Measurements from ENCODE around the gene ZWINT.

ZWINT gene, protein sequence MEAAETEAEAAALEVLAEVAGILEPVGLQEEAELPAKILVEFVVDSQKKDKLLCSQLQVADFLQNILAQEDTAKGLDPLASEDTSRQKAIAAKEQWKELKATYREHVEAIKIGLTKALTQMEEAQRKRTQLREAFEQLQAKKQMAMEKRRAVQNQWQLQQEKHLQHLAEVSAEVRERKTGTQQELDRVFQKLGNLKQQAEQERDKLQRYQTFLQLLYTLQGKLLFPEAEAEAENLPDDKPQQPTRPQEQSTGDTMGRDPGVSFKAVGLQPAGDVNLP

DNA sequence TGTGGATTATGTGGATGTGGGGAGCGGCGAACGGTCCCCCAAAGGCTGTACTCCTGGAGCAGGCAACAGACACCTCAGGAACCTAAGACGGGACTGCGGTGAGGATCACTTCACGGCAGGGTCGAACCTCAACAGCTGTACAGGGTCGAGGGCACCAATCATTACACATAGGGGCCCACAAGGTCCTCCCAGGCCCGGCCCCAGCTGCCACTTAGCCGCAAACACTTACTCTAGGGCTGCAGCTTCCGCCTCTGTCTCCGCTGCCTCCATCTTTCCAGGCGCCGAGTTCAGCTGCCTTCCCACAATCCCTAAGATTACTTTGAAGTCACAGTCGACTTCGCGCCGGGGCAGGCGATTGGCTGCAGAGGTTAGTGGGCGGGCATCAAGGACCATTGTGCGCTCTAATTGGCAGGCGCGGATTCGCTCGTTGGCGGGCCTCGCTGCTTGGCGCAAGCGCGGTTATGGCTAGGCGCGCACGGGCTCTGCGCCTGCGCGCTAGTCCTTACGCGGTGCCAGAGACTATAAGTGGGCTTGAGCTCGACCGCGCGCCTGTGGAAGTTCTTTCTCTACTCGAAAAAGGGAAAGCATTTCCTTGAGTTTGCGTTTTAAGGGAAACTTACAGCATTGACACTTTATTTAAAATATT is at the start of gene ZWINT:
Gene ZWINT, minus strand, starts transcription at position 293 of the 646 bp plus-strand sequence. Its CDS starts 23 bp downstream, at position 270.
- DNase-seq (ENCODE audit: low read depth in 2 of 2, low spot score in 1 of 2): peak; percentile 80 to 81

DNA sequence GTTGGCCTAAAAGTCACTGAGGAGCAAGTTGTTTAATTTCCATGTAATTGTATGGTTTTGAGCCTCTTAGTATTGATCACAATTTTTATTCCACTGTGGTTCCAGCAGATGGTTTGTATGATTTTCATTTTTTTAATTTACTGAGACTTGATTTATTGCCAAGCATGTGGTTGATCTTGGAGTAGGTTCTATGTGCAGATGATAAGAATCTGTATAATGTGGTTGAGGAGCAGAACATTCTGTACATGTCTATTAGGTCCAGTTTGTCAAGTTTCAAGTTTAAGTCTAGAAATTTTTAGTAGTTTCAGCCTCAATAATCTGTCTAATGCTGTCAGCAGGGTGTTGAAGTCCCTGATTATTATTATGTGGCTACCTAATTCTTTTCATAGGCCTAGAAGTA is 22.7 kb upstream of the ZWINT start:
- no peak for DNase-seq (ENCODE audit: low read depth in 2 of 2, low spot score in 1 of 2)

DNA sequence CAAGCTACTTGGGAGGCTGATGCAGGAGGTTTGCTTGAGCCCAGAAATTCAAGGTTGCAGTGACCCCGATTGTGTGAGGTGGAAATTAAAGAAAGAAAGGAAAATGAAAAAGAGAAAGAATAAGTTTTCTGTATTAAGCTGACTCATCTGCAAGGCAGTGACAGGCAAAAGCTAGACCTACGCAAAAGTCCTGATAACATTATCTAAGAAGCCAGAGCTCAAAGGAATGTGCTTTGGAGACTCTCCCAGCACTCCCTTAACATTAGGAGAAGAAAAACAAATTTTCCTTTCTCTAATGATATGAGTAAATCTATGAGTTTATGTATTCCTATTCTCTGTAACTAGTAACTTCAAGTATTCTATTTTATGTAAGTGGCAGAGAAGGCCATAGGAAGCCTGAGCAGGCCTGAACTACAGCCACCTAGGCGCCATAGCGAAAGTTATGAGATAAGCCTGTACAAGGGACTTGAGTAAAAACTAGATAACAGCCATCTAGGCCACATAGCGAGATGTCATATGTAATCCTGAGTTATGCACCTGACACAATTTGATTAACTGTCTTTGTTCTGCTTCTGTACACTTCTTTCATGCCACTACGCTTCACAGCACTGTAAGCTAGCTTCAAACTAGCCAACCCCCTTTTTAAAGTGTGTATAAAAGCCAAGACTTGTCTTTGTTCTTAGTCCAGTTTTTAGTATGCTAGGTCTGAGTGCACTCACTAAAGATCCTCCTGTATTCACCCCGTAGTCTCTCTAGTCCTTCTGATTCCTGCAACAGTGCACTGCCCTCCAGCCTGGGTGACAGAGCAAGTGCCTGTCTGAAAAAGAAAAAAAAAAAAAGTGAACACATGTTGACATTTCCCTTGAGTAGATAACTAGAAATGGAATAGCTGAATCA is 9.4 kb upstream of the ZWINT start:
- DNase-seq (ENCODE audit: low read depth in 2 of 2, low spot score in 1 of 2): no peak

DNA sequence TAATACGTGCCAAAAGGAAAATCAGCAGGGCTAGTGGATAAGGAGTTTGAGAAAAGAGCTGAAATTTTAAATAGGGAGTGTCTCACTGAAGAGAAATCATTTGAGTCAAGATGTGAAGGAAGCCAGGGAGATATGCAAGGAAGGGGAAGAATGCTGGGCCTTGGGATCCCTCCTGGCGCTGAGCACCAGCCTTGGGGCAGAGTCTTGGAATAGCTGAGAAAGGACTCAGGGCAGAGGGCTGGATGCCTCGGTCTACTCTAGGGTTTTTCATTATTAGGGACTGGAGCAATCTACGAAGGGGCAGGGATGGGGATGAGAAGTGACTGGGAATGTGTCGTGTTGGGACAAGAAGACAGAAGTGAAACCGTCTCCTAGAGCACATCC is 484 bp downstream of the ZWINT start:
- DNase-seq (ENCODE audit: low read depth in 2 of 2, low spot score in 1 of 2): no peak

DNA sequence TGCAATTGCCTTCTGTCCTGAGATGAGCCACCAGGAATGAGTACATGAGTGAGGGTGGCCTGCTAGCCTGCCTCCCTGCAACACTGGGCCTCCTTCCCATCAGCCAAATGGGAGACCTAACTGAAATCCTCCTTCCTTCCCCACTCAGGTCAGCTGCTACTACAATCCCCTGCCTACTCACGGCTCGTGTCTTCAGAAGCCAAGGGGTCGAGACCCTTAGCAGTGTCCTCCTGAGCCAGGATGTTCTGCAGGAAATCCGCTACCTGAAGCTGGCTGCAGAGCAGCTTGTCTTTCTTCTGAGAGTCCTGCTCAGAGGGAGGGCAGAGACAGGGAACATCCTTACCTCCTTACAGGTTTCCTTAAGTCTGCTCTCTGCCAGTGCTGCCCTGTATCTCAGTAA is 1.2 kb downstream of the ZWINT start:
- no peak for DNase-seq (ENCODE audit: low read depth in 2 of 2, low spot score in 1 of 2)

DNA sequence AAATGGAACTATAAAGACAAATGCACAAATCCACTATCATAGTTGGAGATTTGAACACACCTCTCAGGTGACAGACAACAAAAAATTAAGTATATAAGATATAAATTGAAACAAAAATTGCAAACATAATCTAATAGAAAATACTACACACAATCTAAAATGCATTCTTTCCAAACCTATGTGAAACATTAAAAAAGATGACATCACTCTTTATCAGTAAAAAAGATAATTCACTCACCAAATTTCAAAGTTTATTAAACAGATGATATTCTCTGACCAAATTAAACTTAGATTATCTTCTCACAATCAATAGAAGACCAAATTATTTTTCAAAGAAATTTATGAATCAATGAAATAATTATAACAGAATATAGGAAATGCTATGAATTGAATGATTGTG is 4.0 kb downstream of the ZWINT start:
- no peak for DNase-seq (ENCODE audit: low read depth in 2 of 2, low spot score in 1 of 2)

DNA sequence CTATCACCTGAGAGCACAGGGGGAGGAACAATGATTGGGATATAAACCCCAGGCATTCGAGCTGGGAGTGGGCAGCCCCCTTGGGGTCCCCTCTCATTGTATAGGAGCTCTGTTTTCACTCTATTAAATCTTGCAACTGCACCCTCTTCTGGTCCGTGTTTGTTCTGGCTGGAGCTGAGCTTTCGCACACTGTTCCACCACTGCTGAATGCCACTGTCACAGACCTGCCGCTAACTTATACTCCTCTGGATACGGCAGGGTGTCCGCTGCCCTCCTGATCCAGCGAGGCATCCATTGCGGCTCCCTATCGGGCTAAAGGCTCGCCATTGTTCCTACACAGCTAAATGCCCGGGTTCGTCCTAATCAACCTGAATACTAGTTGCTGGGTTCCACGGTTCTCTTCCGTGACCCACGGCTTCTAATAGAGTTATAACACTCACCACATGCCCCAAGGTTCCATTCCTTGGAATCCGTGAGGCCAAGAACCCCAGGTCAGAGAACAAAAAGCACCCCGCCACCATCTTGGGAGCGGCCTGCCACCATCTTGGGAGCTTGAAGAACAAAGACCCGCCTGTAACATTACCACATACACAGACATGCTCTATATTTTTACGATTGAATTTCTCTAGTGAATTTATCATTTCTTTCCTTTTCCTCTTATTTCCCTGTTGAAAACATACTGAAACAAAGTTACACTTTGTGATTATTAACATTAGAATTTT is 9.0 kb downstream of the ZWINT start:
- DNase-seq (ENCODE audit: low read depth in 2 of 2, low spot score in 1 of 2): no peak

DNA sequence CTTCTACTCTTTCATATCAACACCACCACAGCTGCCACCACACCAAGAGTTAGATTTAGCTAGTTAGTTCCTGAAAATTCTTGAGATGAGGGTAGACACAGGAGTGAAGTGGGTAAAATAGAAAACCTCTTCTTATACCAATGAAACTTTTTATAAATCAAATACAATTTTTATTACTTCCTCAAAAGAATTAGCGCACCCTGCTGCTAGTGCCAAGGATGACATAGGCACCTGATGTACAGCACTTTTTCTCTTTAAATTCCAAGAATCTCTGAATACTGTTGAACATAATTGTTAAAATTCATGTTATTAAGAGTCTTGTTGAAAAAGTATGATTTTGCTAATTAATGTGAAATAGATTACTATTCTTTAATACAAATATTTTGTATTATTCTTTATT is 11.4 kb downstream of the ZWINT start:
- DNase-seq (ENCODE audit: low read depth in 2 of 2, low spot score in 1 of 2): no peak

DNA sequence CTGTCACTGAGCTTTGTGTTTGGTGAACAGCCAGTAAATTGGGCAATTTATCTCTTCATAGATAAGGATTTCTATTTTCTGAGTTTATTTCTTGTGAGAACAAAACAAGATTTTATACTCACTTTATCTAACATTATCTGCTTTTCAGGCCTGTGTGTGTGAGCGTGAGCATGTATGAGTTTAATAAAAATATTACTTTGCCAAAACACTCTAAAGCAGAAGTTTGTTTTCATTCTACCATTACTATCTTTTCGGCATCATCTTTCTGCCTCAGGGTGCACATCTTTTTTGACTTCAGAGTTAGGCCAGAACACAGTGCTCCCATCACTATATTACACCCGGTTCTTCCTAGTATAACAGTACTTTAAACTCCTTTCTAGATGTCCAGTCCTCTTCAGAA is 13.0 kb downstream of the ZWINT start:
- no peak for DNase-seq (ENCODE audit: low read depth in 2 of 2, low spot score in 1 of 2)

DNA sequence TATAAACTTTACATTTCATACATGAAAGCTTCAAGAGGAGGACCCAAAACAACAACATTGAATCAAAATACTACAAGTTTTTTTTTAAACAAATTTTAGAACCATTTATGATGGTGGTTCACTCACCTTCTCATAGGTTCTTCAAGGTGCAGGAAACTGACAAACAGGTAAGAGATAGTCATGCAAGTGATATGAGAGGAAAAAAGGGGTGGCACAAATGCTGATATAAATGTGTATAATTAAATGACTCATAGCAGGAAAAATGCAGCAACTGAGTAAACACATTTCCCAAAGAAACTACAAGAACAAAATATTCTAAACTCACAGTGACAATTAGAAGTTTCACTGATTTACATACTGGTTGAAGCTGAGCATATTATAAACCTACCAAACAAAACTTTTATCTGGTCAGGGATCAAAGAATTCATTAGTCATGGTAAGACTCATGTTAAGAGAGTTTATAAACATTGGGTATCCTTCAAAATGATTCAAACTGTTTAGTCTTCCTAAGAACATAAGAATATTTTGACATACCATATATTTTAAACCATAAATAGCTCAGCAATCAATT is 14.1 kb downstream of the ZWINT start:
- DNase-seq (ENCODE audit: low read depth in 2 of 2, low spot score in 1 of 2): no peak

DNA sequence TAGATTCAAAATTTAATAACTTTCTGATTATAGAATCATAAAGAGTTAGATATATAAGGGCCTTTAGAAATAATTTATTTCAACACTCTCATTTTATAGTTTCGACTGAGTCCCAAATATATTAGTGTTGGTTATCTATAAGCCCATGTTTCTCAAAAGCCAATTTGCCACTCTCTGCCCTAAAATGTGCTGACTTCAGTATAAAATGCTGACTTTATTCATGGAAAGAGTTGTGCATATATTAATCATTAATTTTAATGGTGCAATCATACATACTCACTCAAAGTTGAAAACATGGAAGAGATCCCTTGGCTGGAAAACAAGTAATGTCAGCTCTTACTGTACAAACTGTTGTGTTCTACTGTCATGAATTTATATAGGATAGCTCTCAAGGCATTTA is 19.4 kb downstream of the ZWINT start:
- DNase-seq (ENCODE audit: low read depth in 2 of 2, low spot score in 1 of 2): no peak

DNA sequence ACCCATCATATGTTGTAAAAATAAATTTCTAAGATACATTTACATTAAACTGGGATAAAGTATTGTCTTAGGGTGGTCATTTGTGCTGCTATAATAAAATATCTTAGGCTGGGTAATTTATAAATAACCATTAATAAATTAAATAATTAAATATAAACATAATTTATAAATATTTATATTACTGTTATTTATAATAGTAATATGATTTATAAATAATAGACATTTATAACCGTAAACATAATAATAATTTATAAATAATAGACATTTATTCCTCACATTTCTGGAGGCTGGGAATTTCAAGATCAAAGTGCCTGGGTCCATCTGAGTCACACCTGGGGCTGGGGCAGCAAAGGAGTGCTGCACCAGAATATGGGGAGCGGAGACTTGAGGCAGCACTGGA is 31.1 kb downstream of the ZWINT start:
- DNase-seq (ENCODE audit: low read depth in 2 of 2, low spot score in 1 of 2): no peak

DNA sequence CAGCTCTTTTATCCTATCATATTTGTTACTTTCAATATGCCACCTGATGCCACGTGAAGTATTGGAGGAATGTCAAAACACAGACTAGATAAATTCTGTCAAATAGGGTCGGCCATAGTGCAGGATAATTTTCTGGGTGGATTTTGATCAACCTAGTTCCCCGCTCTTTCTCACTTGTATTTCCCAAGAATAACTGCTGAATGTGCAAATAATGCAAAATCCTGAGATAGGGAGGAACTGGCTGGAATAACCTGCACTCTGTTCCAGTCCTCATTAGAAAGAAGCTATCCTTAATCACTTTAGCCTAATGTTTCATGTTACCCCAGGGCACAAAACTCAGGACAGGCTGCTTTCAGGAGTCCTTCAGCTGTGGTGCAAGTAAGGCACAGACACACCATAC is 33.9 kb downstream of the ZWINT start:
- DNase-seq (ENCODE audit: low read depth in 2 of 2, low spot score in 1 of 2): no peak

DNA sequence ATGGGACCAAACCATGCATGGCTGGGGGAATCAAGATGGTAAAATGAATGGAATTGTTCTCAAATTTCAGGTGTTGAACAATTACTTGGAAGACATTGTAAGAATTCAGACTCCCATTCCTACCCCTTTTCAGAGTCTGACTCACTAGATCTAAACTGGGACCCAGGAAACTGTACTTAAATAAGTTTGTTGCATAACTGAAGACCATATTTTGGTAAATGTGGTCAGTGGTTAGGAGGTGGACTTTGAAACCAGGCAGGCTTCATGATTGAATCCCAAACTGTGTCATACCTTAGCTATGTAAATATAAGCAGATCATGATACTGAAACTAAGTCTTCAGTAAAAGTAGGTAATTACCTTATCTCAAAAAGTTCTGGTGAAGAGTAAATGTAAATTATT is 41.7 kb downstream of the ZWINT start:
- DNase-seq (ENCODE audit: low read depth in 2 of 2, low spot score in 1 of 2): no peak

DNA sequence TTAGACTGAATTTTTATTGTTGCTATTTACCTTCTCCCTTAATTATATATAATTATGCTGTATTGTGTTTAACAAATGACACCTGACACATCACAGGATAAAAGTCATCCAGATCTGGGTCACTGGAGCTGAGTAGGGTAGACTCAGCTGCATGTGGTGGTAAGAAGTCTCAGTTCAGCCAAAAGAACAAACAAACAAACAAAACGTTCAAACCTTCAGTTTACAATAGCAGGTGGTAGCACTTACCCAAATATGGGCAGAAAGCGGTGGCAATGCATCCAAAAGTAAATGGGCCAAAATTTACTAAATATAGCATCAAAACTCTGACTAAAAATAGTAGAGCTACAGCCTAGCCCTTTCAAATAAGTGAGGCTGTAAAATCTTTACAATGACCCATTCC is 42.2 kb downstream of the ZWINT start:
- no peak for DNase-seq (ENCODE audit: low read depth in 2 of 2, low spot score in 1 of 2)

DNA sequence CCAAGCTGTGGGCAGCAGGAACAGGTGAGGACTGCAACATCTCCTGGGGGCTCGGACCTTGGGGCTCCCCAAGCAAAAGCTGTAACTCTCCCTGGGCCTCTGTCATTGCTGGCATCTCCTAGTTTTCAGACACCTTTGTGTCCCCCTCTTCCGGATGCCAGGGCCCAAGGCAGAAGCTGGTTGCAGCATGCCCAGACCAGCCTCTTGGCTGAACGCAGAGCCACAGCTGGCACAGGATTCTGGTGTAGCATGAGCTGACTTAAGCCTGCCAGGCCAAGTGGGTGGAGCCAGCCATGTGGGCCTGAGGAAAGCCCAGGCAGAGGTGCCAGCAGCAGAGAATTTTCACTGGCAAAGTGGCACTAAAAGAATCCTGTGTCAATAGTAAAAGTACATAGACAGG is 43.5 kb downstream of the ZWINT start:
- DNase-seq (ENCODE audit: low read depth in 2 of 2, low spot score in 1 of 2): no peak

DNA sequence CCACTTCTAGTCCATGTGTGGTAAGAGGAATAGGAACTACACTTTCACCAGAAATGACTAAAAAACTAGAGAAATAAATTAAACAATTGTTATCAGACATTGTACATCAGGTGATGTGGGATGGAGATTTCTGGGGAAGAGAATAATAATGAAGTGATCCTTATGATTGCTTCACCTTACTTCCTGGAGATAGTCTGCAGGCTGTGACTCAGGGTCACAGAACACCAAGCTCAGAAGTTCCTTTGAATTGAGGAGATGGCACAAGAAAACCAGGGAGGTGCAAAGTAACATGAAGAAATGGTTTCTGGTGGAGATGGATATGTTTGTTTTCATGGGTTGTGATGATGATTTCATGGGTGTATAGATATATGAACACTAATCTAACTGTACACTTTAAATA is 44.5 kb downstream of the ZWINT start:
- DNase-seq (ENCODE audit: low read depth in 2 of 2, low spot score in 1 of 2): no peak
